ENCODE measurements around the gene ALG5.

Gene ALG5, protein sequence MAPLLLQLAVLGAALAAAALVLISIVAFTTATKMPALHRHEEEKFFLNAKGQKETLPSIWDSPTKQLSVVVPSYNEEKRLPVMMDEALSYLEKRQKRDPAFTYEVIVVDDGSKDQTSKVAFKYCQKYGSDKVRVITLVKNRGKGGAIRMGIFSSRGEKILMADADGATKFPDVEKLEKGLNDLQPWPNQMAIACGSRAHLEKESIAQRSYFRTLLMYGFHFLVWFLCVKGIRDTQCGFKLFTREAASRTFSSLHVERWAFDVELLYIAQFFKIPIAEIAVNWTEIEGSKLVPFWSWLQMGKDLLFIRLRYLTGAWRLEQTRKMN

GRCh38 chr13:36999054-36999714, at the start of gene ALG5:
ALG5 (minus strand) TSS chr13:36999340; CDS start chr13:36999300, 40 bp downstream.
- no peak for FAIRE-seq
- TF ChIP-seq POLR2A (IDR thresholded peaks at IDR 0.05; ENCODE audit: low read depth, low read length): peak; percentile 87
- DNase-seq (ENCODE audit: insufficient read length, low spot score): peak; percentile 44

- FAIRE-seq (no peak), DNase-seq (ENCODE audit: insufficient read length, low spot score) (no peak)
- TF ChIP-seq POLR2A (IDR thresholded peaks at IDR 0.05; ENCODE audit: low read depth, low read length): no peak
Observed at GRCh38 chr13:37047846-37048245, 48.7 kb upstream of the ALG5 start.

DNA sequence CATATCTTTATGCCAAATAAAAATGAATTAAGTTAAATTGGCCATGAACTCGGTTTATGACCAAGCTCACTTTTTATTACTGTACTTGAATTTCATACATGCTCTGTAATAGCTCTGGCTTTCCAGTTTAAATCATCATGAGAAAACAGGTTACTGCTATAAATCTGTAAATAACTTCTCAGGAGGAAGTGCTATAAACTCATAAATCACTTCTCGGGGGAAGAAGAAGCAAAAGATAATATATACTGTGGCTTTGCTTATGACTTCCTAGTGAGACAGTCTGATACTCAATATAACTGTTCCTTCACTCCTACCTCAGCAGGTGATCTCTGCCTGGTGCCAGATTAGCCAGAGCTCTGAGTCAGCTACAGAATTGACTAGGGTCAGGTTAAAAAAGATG, 47.9 kb upstream of the ALG5 start:
- FAIRE-seq: no peak
- DNase-seq (ENCODE audit: insufficient read length, low spot score): no peak
- no peak for TF ChIP-seq POLR2A (IDR thresholded peaks at IDR 0.05; ENCODE audit: low read depth, low read length)

DNA sequence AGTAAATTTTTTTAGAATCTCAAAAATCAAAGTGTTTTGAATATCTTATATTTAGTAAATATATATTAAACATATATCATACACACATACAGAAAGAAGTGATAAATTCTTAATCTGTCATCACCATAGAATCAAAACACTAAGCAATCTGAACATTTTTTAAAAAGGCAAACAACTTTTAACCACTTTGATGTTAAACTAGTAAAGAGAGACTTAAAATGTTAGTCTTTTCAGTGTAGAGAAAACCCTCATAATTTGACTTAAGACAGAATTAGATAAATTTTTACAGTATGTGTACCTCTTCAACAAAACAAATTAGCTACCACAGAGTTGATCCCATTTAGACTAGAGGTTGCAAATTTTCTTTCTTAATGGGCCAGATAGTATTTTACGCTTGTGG, 46.9 kb upstream of the ALG5 start:
- DNase-seq (ENCODE audit: insufficient read length, low spot score) (no peak), FAIRE-seq (no peak)
- TF ChIP-seq POLR2A (IDR thresholded peaks at IDR 0.05; ENCODE audit: low read depth, low read length): no peak

- TF ChIP-seq POLR2A (IDR thresholded peaks at IDR 0.05; ENCODE audit: low read depth, low read length): no peak
- DNase-seq (ENCODE audit: insufficient read length, low spot score) (no peak), FAIRE-seq (no peak)
Observed at GRCh38 chr13:37040789-37041188, 41.6 kb upstream of the ALG5 start.

DNA sequence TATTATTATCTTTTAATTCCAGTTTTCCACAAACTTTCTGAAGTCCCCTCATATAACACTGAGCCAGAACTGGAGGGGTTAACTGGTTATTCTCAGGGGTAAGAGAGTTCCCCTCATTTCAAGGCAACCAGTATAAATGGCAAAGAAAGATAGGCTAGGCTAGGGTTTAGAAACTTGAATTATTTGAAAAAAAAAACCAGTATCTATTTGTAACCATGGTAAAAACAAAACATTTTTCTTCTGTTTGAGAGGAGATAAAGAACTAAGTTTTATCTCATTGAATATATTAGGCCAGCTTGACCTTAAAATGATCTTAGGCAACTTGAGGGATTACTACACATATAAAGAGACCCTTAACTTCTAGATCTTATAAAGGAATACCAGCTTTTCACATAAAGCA, 40.8 kb upstream of the ALG5 start:
- no peak for FAIRE-seq
- DNase-seq (ENCODE audit: insufficient read length, low spot score): no peak
- TF ChIP-seq POLR2A (IDR thresholded peaks at IDR 0.05; ENCODE audit: low read depth, low read length): no peak

DNA sequence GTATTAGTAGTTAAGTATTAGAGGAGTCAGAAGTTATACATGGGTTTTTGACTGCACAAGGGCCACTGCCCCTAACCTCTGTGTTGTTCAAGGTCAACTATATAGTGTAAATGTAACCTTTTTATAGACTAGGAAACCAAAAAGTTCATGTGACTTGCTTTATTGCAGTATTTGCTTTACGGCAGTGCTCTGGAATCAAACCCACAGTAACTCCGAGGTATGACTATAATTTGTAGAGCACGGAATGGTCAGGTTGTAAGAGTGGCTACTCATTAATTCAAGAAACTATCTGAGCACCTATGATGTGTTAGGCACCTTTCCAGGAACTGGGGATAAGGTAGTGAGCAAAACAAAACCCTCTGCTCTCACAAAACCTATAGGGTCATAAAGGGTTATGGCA, 38.1 kb upstream of the ALG5 start:
- DNase-seq (ENCODE audit: insufficient read length, low spot score): no peak
- no peak for TF ChIP-seq POLR2A (IDR thresholded peaks at IDR 0.05; ENCODE audit: low read depth, low read length)
- no peak for FAIRE-seq

GRCh38 chr13:37029617-37030016, 30.5 kb upstream of the ALG5 start:
- no peak for TF ChIP-seq POLR2A (IDR thresholded peaks at IDR 0.05; ENCODE audit: low read depth, low read length)
- FAIRE-seq (no peak), DNase-seq (ENCODE audit: insufficient read length, low spot score) (no peak)

DNA sequence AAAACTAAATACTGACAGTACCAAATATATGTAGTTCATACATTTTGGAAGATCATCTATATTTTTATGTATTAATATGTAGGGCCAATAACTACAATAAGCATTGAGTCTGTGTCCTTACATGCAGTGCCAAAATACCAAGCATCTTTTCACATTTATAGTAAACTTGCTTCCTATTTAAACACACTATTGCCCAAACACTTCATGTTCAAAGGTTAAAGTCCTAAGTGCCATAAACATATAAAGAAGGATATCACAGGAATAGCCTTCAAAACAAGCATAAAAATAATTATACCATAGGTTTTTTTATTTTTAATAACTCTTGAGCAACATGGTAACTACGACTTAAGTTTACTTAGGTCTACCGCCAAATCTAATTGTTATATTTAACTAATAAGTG, 28.5 kb upstream of the ALG5 start:
- FAIRE-seq (no peak), DNase-seq (ENCODE audit: insufficient read length, low spot score) (no peak)
- TF ChIP-seq POLR2A (IDR thresholded peaks at IDR 0.05; ENCODE audit: low read depth, low read length): no peak

GRCh38 chr13:37026771-37027170, 27.6 kb upstream of the ALG5 start:
- DNase-seq (ENCODE audit: insufficient read length, low spot score) (no peak), FAIRE-seq (no peak)
- no peak for TF ChIP-seq POLR2A (IDR thresholded peaks at IDR 0.05; ENCODE audit: low read depth, low read length)

DNA sequence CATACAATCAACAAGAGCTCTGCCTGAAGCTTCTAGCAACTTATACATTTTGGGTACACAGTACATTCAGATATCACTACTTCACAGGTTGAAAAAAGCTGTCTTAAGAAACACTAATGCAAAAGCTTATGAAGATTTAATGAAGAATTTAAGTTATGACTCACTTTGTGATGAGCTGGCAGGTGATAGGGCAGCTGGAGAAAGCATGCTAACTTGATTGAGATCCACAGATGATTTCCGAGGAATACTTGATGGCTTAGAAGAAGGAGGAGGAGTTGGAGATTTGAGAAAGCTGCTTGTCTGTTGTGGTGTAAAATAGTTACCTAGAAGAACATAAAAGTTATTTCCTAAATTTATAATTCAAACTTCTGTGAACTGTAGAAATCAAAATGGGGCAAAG, 24.7 kb upstream of the ALG5 start:
- no peak for FAIRE-seq
- TF ChIP-seq POLR2A (IDR thresholded peaks at IDR 0.05; ENCODE audit: low read depth, low read length): no peak
- DNase-seq (ENCODE audit: insufficient read length, low spot score): no peak

- DNase-seq (ENCODE audit: insufficient read length, low spot score): no peak
- FAIRE-seq: no peak
- TF ChIP-seq POLR2A (IDR thresholded peaks at IDR 0.05; ENCODE audit: low read depth, low read length): no peak
Observed at GRCh38 chr13:37014609-37015008, 15.5 kb upstream of the ALG5 start.

- no peak for FAIRE-seq
- no peak for TF ChIP-seq POLR2A (IDR thresholded peaks at IDR 0.05; ENCODE audit: low read depth, low read length)
Observed at GRCh38 chr13:37011788-37012187, 12.6 kb upstream of the ALG5 start.

GRCh38 chr13:37011002-37011401, 11.9 kb upstream of the ALG5 start:
- DNase-seq (ENCODE audit: insufficient read length, low spot score) (no peak), FAIRE-seq (no peak)
- TF ChIP-seq POLR2A (IDR thresholded peaks at IDR 0.05; ENCODE audit: low read depth, low read length): no peak

More at GRCh38 chr13:37011788-37012187, 12.6 kb upstream of the ALG5 start:
- DNase-seq (ENCODE audit: insufficient read length, low spot score): no peak

DNA sequence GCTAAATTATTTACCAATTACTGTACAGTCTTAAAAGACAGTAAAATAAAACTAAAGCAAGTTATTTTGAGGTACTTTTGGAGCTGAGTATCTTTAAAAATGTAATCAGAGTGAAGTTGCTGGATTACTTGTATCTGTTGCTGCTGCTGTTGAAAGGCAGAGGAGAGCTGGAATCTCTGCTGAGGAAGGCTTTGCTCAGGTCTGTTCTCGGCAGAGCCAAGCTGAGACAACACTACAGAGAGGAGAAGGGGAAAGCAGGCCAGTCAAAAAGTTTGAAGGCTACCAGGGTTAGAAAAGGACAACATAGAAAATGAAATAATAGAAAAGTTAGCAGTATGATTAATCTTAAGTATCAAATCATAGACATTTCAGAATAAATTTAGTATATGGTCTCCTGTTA, 11.3 kb upstream of the ALG5 start:
- no peak for TF ChIP-seq POLR2A (IDR thresholded peaks at IDR 0.05; ENCODE audit: low read depth, low read length)
- no peak for FAIRE-seq
- DNase-seq (ENCODE audit: insufficient read length, low spot score): no peak

Measured in H54 (cell line).